ENCODE results near the gene TALDO1. TPM values are rescaled to one million over a fixed set of nuclear protein-coding genes. Genes with fewer than 3 reads are reported as not detected.

Gene TALDO1
- total RNA-seq, 1 donor from 2014 or later = 101 TPM

DNA sequence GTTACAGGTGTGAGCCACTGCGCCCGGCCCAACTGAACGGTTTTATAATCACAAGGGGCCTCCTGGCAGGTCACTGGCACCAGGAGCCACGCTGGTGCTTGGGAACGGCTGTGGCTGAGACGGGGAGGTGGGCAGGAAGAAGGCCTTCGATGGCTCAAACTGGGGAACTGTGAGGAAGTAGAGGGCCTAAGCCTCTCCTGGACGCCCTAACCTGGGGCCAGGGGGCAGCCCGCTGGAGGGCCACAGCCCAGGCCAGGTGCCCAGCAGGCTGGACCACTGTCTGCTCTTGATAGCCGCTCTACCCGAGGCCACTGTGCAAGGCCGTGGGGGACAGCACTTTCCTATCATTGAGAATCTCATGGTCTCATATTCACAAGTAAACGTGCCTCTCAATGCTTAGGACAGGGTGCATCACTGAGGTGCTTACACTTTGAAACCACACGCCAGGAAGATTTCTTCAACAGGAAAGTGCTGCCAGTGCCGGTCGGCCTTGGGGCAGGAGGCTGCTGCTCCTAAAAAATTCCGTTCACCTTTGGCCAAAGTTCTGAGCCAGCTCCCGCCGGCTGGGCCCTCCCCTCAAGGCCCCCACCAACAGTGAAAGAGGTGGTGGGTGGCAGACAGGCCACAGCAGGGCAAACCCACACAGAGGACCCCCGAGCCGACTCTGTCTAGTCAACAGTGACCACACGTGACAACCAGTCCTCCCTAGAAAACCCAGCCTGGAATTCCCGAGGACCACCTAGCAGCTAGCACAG is 22.8 kb downstream of the TALDO1 start:
- Histone ChIP-seq H2AFZ (replicated peaks) (no peak overlapping the region), H3K4me2 (no peak overlapping the region), H3K27ac (no peak overlapping the region), H3K9me3 (ENCODE audit: low read depth) (no peaks in the 10 kb centered on the region), H3K9ac (no peak overlapping the region), H3K27me3 (no peaks in the 10 kb centered on the region), H3K79me2 (ENCODE audit: low read depth) (peaks cover 20% of the 10 kb centered on the region), H4K20me1 (ENCODE audit: low read depth) (peaks cover 50% of the 10 kb centered on the region), H3K4me1 (peaks cover under 1% of the 10 kb centered on the region), H3F3A (ENCODE audit: low read depth) (peaks cover 8% of the 10 kb centered on the region), H3K4me3 (no peak overlapping the region), H3K36me3 (no peaks in the 10 kb centered on the region)
- H3K4me3 Mint-ChIP-seq = no peak overlapping the region
- H3K4me1 Mint-ChIP-seq = no peaks in the 10 kb centered on the region
- H3K36me3 Mint-ChIP-seq = peaks cover 7% of the 10 kb centered on the region
- peaks cover 2% of the 10 kb centered on the region for H3K27me3 Mint-ChIP-seq (ENCODE audit: insufficient read depth, low read depth)
- TF ChIP-seq, protein P1, sequence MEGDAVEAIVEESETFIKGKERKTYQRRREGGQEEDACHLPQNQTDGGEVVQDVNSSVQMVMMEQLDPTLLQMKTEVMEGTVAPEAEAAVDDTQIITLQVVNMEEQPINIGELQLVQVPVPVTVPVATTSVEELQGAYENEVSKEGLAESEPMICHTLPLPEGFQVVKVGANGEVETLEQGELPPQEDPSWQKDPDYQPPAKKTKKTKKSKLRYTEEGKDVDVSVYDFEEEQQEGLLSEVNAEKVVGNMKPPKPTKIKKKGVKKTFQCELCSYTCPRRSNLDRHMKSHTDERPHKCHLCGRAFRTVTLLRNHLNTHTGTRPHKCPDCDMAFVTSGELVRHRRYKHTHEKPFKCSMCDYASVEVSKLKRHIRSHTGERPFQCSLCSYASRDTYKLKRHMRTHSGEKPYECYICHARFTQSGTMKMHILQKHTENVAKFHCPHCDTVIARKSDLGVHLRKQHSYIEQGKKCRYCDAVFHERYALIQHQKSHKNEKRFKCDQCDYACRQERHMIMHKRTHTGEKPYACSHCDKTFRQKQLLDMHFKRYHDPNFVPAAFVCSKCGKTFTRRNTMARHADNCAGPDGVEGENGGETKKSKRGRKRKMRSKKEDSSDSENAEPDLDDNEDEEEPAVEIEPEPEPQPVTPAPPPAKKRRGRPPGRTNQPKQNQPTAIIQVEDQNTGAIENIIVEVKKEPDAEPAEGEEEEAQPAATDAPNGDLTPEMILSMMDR (IDR thresholded peaks at IDR 0.05) = no peak
- TF ChIP-seq EZH2 (IDR thresholded peaks at IDR 0.05) (no peak), EZH2phosphoT487 (IDR thresholded peaks at IDR 0.05) (no peak)
- no peak overlapping the region for H3K27ac Mint-ChIP-seq
- H3K9me3 Mint-ChIP-seq = no peaks in the 10 kb centered on the region
- no peak for DNase-seq (ENCODE audit: low spot score)

DNA sequence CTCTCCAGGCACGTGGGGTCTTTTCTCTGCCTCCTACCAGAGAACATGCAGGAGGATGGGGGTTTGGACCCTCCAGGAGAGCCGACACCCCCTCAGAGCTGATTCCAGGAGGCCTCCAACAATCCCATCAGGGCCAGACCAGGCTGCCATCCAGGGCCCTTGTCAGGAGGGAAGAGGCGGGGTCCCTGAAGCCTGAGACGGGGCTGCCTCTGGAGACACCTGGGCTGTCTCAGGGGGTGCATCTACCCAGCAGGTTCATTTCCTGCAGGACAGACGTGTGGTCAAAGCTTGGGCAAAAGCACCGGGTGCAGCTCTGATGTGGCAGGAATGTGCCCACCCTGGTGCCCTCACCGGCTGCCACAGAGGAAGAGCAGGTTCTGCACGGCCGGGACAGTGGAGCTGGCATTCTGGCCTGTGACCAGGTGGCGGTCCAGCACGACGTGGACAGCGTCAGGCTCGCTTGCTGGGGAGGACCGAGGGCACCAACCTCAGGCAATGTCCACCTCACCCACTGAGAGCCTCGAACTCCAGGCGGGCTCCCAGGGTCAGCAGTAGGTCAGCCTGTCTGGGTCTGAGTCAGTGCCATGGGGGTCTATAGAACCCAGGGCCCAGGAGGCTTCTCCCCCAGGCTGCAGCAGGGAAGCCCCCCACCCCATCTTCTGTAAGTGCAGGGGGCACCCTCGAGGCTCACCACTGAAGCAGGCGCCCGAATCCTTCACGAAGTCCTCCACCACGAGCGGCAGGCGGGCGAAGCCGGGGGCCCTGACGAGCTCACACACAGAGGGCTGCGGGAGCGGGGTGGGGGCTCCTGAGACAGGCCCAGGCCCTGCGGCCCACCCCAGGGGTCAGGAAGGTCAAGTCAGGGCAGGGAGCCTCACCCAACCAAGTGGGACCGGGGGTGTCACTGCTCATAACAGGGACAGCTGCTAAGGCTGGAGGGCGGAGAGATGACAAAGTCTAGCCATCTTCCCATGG is 23.7 kb downstream of the TALDO1 start:
- no peak overlapping the region for H2AFZ ChIP-seq (replicated peaks)
- no peak overlapping the region for H3K4me3 ChIP-seq
- H3K36me3 ChIP-seq = no peaks in the 10 kb centered on the region
- H3K36me3 Mint-ChIP-seq = peaks cover 9% of the 10 kb centered on the region
- DNase-seq (ENCODE audit: low spot score) = peak; percentile 1
- H3F3A ChIP-seq (ENCODE audit: low read depth) = peaks cover 6% of the 10 kb centered on the region
- H3K9me3 Mint-ChIP-seq = no peaks in the 10 kb centered on the region
- TF ChIP-seq EZH2 (IDR thresholded peaks at IDR 0.05) = no peak
- TF ChIP-seq EZH2phosphoT487 (IDR thresholded peaks at IDR 0.05) = no peak
- TF ChIP-seq, protein P1 (IDR thresholded peaks at IDR 0.05) = no peak
- no peak overlapping the region for H3K4me2 ChIP-seq
- peaks cover 29% of the 10 kb centered on the region for H3K79me2 ChIP-seq (ENCODE audit: low read depth)
- no peak overlapping the region for H3K27ac ChIP-seq
- no peaks in the 10 kb centered on the region for H3K27me3 Mint-ChIP-seq (ENCODE audit: insufficient read depth, low read depth)
- no peak overlapping the region for H3K9ac ChIP-seq
- H3K4me1 Mint-ChIP-seq = peaks cover 5% of the 10 kb centered on the region
- H3K27me3 ChIP-seq = no peaks in the 10 kb centered on the region
- no peaks in the 10 kb centered on the region for H3K9me3 ChIP-seq (ENCODE audit: low read depth)
- H3K27ac Mint-ChIP-seq = no peak overlapping the region
- no peak overlapping the region for H3K4me3 Mint-ChIP-seq
- peaks cover 9% of the 10 kb centered on the region for H3K4me1 ChIP-seq
- H4K20me1 ChIP-seq (ENCODE audit: low read depth) = peaks cover 59% of the 10 kb centered on the region

DNA sequence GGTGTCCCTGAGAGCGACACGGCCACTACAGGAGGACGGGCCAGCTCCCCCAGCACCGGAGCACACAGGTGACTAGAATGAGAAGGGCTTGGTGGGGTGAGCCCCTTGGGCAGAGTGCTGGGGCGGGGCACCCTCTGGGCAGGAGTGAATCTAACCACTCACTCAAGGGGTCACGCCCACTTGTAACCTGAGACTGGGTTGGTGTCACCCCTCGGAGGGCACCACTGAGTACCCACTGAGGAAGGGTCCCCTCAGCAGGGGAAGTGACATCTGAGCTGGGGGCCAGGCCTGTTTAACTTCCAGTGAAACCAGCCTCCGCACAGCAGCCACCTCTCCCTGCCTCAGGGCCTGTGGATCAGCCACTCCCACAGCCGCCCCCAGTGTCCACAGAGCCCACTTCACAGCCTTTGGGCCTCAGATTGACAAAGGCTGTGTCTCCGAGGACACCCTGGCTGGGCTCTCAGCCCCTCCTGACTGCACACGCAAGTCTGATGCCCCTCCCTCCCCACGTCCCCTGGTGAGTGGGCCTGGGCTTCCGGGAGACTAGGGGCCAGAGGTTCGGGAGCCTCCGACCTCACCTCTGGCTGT is 24.4 kb downstream of the TALDO1 start:
- Histone ChIP-seq H3K79me2 (ENCODE audit: low read depth) (peaks cover 37% of the 10 kb centered on the region), H3K4me1 (peaks cover 16% of the 10 kb centered on the region), H3K36me3 (no peaks in the 10 kb centered on the region)

More for the DNA sequence above, 24.4 kb downstream of the TALDO1 start:
- Histone ChIP-seq H3K27me3 (no peaks in the 10 kb centered on the region), H3F3A (ENCODE audit: low read depth) (peaks cover 8% of the 10 kb centered on the region), H3K9me3 (ENCODE audit: low read depth) (no peaks in the 10 kb centered on the region), H2AFZ (replicated peaks) (no peak overlapping the region), H3K4me2 (no peak overlapping the region), H4K20me1 (ENCODE audit: low read depth) (peaks cover 66% of the 10 kb centered on the region), H3K4me3 (no peak overlapping the region), H3K27ac (peak overlapping the region; percentile 53), H3K9ac (no peak overlapping the region)
- H3K4me3 Mint-ChIP-seq = no peak overlapping the region
- H3K4me1 Mint-ChIP-seq = peaks cover 11% of the 10 kb centered on the region
- peak; percentile 6 for DNase-seq (ENCODE audit: low spot score)
- peaks cover 5% of the 10 kb centered on the region for H3K36me3 Mint-ChIP-seq
- H3K27me3 Mint-ChIP-seq (ENCODE audit: insufficient read depth, low read depth) = no peaks in the 10 kb centered on the region
- H3K9me3 Mint-ChIP-seq = no peaks in the 10 kb centered on the region
- TF ChIP-seq EZH2phosphoT487 (IDR thresholded peaks at IDR 0.05) (no peak), EZH2 (IDR thresholded peaks at IDR 0.05) (no peak)
- TF ChIP-seq, protein P1 (IDR thresholded peaks at IDR 0.05) = no peak
- H3K27ac Mint-ChIP-seq = no peak overlapping the region
